SK-N-MC (cell line): ENCODE measurements around the gene TMEM273.

Source experiments
- EZH2 ChIP-seq: fragments of 200-600 bp; sonication (generic); IDR thresholded peaks from one replicate; pipeline ENCODE4 v1.6.1; 2017; ENCODE audit warnings: antibody characterized with exemption
- POLR2AphosphoS5 ChIP-seq: IDR thresholded peaks from 2 replicates; pipeline ENCODE4 v1.6.1; 2012; ENCODE audit warnings: mild to moderate bottlenecking, low read depth, low read length, borderline replicate concordance

- TF ChIP-seq EZH2 (no peak), POLR2AphosphoS5 (no peak)
These were observed 27.4 kb downstream of the TMEM273 start for GRCh38 chr10:49160814-49161213.
